SW 1271 (cell line): Measurements from ENCODE around the gene SCEL.
"Not testable (repeated sequence)": the region's sequence is repeated elsewhere in the genome, so short reads cannot be mapped to it uniquely, and the experiment has no call there.

Source experiments
- DNase-seq, 2 experiments: peaks; one replicate each; lab custom pipeline; 2025; lab: John Stamatoyannopoulos, UW

SCEL gene, protein sequence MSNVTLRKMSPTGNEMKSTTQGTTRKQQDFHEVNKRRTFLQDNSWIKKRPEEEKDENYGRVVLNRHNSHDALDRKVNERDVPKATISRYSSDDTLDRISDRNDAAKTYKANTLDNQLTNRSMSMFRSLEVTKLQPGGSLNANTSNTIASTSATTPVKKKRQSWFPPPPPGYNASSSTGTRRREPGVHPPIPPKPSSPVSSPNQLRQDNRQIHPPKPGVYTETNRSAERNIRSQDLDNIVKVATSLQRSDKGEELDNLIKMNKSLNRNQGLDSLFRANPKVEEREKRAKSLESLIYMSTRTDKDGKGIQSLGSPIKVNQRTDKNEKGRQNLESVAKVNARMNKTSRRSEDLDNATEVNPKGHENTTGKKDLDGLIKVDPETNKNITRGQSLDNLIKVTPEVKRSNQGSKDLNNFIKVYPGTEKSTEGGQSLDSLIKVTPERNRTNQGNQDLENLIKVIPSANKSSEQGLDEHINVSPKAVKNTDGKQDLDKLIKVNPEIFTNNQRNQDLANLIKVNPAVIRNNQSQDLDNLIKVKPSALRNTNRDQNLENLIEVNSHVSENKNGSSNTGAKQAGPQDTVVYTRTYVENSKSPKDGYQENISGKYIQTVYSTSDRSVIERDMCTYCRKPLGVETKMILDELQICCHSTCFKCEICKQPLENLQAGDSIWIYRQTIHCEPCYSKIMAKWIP

DNA sequence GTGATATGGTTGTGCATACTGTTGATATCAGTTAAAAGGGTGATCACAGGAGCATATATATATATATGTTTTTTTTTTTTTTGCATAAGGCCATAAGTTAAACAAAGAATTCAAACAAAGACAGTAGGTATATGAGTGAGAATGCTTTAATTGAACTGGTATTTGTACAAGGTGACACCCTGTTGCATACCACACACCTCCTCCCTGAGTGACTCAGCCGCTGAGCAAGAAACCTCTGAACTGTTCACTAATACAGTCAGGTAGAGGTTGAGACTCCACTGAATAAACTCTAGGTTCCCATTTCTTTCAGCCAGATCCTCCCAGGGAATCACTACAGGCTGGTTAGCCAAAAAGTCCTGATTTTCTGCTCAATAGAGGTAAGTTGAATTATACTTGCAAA lies at the start of gene SCEL:
Gene SCEL, plus strand, starts transcription at position 259 of the 400 bp plus-strand sequence. CDS start 20,170 bp downstream, outside the sequence.
- DNase-seq, result no peak

DNA sequence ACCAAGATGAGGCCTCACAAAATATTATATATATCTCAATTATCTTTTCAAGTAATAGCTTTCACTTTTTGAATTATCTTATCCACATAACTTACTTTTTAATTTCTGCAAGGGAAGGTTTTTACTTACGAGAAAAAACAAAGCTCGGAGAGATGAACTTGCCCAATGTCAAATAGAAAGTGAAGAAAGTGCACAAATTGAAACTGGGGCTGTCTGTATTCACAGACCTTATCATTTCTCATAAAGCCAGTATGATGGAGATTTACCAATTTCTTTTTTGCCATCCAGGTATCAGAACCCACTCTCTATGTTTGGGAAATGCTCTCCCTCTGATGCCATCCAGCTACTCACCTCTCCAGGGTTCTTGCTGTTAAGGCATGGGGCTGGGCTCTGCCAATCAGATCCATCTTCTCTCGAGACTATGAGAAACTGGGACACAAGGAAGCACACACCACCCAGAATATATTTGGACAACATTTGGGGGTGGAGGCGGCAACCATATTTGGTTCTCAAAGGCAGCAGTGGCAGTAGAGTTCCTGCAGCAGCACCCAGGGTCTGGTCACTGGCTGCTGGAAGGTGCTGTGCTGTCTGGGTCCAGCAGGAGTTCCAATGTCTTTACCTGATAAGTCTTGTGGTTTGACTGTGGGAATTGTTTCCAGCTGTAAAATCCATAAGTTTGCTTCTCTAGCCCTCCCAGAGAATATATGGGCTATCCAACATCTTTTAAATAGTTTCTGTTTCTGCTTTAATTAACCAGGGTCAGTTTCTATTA lies 45.8 kb upstream of the SCEL start:
- no peak for DNase-seq

DNA sequence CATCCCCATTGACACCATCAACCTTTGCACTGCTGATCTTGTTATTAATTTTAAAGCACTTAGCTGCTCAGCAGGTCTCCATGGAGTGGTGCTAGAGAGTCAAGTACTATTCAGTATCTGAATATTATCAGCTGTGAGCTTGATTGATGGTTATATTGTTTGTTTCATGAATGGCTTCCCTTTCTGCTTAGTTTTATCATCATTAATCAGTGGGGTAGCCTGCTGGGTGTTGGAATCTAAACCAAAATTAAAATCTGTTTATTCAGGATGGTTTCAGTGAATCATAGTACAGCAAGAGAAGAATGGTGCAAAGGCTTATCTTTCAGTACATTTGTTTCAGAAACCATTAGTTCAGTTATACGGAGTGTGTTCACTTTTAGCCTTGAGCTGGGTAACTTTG lies 42.5 kb upstream of the SCEL start:
- peak in 1 of 2 experiments; percentile 17 for DNase-seq

DNA sequence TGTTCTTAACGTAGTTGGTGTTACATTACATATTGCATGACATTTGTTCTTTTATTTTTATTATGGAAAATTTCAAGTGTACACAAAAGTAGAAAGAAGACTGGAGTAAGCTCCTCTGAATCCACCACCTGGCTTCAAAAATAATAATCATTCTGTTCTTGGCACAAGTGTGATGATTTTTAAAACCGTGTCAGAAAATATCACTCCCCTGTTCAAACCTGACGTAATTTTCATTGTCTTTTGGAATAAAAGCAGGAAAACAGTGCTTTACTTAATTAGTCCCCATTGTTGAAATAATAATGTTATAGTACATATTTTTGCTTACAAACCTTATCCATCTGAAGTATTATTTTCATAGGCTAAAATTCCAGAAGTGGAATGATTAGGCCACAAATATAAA lies 41.3 kb upstream of the SCEL start:
- no peak for DNase-seq

DNA sequence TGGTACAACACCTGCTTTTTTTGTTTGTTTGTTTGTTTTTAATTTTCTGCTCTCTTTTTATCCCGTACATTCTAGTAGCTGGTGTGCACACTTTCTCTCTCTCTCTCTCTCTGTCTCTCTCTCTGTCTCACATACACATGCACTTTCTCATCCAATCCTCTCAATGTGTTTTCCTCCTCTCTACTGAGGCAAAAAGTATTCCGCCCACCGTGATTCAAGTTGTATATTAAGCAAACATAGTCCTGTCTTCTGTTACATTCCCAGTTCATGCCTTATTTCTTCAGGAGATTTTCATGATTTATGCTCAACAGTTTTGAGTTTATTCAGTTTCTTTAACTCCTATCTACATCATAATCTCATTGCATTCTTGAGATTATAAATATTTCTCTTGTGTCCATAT lies 38.2 kb upstream of the SCEL start:
- DNase-seq, result no peak

DNA sequence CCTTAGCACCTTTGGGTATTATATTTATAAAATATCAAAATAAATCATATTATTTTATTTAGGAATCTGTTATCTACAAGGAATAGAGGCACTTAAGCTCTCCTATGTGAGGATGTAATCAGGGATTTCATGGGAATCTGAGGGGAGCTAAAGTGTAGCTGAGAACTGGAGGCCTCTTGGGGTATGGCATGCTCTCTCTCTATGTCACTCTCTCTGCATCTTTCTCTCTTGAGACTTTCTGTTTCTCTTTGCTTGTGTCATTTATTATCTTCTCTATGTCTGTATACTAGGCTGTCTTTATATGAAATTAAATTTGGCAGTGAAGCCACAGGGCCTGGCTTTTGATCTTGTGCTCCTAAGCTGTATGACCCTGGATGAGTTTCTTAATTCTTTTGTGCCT lies 37.7 kb upstream of the SCEL start:
- no peak for DNase-seq

DNA sequence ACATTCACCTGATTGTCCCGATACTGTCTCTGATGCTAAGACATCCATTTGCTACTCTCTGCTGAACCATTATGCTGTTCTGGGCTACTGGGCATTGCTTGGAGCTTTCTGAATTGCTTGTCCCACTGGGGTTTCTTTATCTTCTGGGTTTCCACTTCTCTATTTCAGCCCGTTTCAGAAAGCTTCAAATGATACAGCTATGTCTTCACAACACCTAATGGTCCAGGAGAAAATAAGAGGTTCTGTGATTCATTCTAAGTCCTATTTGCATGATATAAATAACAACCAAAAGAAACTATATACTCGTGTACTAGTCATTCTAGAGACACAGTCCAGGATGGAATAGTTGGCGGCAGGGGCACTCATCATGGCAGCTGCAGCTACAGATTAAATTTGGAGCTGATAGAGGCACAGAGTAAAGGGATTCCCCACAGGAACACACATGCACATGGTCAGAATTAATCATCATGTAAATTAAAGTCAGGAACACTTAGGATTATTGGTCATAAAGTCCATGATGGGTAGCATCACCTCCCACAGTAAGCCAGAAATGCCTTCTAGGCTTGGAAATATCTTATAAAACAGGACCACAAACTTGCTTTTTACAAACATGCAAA lies 33.3 kb upstream of the SCEL start:
- DNase-seq, result no peak

DNA sequence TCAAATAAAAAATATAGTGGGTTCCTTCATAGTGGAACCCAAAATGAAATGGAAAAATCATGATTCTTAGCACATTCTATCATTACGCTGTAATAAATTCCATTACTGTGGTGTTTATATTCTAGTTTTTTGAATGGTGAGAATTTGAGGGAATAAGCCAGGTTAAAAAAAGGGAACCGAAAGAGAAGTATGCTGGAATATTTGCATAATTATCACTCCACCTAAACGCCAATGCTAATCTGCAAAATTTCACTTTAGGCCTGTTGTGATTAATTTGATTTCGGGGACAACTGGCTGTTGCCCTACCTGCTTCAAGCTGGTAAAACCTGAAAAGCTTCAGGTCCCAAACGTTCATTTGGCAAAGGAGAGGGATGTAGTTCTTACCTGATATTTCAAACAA lies 32.1 kb upstream of the SCEL start:
- DNase-seq, result no peak

DNA sequence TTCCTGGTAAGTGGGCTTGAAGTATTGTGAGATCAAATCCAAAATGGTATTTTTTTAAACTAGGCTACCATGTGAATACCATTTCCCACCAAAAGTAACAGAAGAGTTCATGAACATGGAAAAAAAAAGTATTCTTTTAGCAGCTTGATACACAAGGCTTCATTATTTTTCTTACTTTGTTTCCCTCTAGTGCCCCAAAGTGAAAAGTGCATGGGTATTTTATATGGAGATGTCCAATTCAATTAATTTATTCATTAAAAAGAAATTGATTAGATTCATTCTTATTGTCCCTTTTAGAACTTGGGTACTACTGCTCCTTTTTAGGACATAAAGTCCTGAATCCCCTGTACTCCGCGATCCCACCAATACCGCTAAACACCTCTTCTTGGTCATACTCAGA lies 28.6 kb upstream of the SCEL start:
- DNase-seq, result peak; percentile 3 to 24

DNA sequence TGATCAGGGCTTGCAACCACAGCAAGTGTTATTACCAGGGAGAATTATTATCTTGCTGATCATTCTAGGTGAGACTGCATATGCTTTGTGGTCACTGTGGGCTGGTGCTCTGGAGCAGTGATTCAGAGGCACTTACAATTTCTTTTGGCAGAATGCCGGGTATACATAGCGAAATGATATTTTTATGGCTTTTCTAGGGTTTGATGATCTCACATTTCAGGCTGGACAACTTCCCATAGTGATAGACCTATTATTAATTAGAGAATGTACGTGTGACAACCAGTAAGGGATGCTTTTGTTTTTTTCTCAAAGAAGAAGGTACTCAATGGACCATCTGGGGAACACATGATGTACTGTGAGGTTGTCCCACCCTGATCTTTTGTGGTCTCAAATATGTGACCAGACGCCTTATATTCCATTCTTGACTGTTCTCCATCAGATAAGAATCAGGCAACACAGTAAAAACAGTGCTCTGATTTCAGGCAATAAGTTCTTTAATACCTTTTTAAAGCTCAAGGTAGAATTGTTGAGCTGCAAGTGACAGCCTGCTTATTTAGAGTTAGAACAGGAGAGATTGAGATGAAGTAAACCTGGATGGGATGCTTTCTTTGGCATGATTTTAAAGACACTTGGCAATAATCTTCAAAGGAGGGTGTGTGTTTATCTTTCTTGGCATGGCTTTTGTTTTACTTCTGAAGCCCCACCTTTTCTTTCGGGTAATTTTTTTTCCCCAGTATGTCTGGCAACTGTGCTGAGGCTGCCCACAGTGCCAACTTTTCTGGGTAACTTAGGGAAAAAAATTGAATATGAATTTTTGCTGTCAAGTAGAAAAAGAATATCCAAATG lies 27.4 kb upstream of the SCEL start:
- no peak for DNase-seq

DNA sequence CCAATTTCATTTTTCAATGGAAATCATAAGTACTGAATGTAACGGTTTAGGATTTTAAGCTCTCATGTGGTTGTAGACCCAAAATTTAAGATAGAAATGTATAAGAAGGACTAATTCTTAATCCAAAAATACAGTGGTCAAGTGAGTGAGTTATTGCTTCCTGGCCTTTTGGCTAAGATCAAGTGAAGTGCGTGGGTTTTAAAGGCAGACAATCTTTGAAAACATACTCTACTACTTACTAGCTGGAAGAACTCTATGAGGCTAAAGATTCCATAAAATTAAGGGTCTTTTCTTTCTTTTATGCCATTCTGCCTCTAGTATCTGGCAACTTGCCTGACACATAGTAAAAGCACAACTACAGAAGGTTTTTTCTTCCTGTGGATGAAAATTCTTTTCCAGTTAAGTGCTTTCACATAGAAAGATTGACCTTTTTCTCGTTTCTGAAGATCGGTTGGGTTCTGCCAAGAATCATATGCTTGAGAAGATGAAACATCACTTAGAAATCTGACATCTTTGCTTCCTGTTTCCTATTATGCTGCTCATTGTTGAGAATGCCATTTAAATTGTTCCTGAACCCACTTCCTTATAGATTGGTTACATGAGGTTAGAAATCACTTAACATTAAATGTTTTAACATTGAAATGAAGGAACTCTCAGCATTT lies 26.4 kb upstream of the SCEL start:
- no peak for DNase-seq

DNA sequence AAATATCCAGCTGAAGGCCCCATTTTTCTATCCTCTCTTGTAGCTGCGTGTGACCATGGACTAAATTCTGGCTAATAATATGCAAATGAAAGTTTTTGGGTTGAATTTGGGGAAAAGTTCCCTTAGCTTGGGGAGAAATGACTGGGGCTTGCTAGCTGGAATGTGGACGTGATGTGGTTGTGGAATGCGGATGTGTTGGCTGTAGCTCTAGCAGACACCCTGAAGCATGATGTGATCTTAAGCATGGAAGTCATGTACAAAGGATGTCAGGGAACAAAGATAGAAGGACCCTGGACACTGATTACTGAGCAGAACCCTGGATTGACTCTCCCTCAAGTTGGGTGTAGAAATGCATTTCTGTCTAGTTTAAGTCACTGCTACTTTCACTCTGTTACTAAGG lies 25.4 kb upstream of the SCEL start:
- no peak for DNase-seq

DNA sequence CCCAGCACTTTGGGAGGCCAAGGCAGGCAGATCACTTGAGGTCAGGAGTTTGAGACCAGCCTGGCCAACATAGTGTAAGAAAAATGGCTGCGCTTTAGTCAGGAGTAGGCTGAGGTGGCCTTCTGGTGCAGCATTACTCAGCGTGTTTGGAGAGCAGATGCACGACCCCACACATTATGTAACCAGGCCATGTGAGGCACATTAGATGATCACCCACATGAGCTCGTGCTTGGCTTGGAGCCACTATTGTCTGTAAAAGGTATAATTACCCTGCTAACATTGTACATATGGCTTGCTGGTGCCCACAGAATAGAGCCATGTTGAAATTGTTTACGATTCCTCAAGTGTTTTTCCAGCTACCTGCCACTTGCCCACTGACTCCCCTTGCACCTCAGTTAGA lies 24.0 kb upstream of the SCEL start:
- no peak for DNase-seq

DNA sequence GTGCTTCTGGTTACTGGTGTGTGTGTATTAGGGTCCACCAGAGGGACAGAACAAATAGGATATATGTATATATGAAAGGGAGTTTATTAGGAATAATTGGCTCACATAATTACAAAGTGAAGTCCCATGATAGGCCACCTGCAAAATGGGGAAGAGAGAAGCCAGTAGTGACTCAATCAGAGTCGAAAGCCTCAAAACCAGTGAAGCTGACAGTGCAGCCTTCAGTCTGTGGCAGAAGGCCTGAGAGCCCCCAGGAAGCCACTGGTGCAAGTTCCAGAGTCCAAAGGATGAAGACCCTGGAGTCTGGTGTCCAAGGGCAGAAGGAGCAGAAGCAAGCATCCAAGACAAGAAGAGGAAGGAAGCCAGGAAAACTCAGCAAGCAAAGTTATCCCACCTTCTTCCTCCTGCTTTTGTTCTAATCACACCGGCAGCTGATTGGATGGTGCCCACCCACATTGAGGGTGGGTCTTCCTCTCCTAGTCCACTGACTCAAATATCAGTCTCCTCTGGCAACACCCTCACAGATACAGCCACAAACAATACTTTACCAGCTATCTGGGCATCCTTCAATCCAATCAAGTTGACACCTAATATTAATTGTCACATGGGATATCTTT lies 21.7 kb upstream of the SCEL start:
- DNase-seq, result no peak

DNA sequence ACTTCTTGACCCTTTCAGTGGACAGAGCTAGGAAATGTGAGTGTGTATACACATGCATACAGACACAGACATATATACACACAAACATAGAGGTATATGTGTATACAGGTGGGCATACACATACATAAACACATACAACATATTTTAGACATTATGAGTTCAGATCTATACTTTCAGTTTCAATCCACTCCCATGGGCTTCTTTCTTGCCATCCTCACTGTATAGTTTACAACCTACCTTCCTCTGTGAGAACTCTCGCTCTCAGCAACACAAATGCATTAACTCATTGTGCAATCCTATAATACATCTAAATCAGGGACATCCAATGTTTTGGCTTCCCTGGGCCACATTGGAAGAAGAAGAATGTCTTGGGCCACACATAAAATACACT lies 21.2 kb upstream of the SCEL start:
- no peak for DNase-seq

DNA sequence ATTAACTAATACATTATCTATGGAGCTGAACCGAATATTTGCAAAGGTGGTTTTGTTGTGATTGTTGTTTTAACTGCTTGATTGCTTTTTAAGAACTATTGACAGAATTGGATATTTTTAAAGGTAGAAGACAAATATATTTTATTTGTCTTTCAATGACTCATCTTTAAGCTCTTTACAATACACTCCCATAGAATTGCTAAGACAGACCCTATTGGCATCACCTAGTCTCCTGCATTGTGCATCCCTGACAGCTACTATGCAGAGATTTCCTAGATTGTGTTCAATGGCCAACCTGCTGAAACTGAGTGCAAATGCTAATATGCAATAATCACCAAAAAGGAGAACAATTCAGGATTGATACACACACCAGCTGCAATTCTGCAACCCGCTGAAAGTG lies 19.7 kb upstream of the SCEL start:
- no peak for DNase-seq

DNA sequence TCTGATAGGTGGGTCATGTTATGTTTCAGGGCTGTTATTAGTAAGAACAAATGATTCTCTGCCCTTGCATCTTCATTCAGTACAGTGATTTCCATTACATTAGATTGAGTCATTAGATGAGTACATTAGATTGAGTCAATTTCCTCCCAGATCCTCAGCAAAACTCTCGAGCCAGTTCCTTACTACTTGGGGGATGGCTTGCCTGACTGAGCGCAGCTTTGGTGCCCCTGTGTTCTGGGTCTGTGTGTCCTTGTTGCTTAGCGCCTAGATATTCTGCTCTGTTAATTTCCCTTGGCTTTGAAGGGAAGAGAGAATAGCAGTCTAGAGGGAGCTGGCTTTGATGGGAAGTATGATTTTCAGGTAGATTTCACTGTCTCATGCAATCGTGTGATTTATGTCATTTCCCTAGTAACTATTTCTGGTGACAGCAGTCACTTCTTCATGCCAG lies 19.1 kb upstream of the SCEL start:
- DNase-seq, result peak; percentile 2 to 4

DNA sequence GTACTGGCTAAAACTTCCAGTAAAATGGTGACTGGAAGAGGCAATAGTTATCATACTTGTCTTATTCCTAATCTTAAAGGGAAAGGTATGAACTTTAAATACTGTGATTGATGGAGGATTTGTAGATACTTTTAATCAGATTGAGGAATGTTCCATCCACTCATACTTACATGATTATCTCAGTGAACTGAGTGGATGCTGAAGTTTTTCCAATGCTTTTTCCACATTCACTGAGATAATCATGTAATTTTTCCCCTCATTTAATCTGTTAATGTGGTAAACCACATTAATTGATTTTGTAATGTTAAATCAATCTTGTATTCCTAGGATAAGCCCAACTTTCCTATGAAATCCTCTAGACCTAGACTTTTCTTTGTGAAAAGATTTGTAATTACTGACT lies 17.2 kb upstream of the SCEL start:
- no peak for DNase-seq

DNA sequence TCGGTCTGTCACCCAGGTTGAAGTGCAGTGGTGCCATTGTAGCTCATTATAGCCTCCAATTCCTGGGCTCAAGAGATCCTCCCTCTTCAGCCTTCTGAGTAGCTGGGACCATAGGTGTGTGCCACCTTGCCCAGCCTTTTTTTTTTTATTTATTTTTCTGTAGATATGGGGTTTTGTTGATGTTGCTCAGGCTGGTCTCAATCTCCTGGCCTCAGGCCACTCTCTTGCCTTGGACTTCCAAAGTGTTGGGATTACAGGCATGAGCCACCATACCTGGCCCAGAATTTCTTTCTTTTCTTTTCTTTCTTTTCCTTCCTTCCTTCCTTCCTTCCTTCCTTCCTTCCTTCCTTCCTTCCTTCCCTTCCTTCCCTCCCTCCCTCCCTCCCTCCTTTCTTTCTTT lies 16.1 kb upstream of the SCEL start:
- DNase-seq, result not testable (repeated sequence)

DNA sequence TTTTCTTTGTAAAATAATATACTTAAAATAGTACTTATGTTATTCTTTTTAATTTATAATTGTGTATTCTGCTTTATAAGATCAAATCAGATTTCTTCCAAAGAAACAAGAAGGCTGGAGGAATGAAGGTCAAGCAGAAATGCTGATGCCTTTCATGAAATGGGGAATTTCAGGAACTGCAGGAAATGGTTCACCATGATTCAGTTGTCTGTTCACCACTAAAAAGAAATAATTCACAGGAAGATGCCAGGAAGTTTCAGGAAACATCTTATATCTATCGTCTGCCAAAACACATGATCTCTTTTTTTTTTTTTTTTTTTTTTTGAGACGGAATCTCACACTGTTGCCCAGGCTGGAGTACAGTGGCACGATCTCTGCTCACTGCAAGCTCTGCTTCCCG lies 15.7 kb upstream of the SCEL start:
- DNase-seq, result no peak
